ENCODE data around the gene PTPRC.

DNA sequence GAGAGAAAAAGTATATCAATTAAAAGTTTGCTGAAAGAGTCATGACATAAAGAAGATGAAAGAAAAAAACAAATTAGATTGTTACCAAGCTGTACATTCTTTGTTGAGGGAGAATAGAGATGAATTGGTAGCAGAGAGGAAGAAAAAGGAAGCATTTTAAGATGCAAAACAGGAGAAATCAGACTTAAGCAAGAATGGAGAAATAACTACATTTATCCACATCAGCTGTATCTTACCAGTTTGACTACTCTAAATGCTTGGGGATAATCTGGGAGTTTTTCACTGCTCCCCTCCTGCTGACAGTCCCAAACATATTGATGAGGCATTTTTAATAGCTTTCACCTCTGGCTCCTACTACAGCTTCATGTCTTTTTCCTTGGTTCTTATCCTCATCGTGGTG lies 16.8 kb upstream of the PTPRC start:
- TF ChIP-seq, protein P1, sequence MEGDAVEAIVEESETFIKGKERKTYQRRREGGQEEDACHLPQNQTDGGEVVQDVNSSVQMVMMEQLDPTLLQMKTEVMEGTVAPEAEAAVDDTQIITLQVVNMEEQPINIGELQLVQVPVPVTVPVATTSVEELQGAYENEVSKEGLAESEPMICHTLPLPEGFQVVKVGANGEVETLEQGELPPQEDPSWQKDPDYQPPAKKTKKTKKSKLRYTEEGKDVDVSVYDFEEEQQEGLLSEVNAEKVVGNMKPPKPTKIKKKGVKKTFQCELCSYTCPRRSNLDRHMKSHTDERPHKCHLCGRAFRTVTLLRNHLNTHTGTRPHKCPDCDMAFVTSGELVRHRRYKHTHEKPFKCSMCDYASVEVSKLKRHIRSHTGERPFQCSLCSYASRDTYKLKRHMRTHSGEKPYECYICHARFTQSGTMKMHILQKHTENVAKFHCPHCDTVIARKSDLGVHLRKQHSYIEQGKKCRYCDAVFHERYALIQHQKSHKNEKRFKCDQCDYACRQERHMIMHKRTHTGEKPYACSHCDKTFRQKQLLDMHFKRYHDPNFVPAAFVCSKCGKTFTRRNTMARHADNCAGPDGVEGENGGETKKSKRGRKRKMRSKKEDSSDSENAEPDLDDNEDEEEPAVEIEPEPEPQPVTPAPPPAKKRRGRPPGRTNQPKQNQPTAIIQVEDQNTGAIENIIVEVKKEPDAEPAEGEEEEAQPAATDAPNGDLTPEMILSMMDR (IDR thresholded peaks at IDR 0.05), result no peak
- no peak for TF ChIP-seq EP300 (IDR thresholded peaks at IDR 0.05)

Measured in suprapubic skin (tissue), 3 donors.